K562 (cell line): ENCODE measurements around the gene BAG2. TPM values are rescaled to one million over a fixed set of nuclear protein-coding genes. Genes with fewer than 3 reads are reported as not detected.

ENCODE experiments used
- ATAC-seq: fragments of 200-7000 bp; cut with Tn5 transposase; 3 replicates; pipeline ENCODE4 v1.9.1; 2020; ENCODE audit warnings: moderate library complexity
- BruUV-seq: library from RNA; stranded (reverse); fragments of 400-500 nt; replicated peaks from 2 replicates; lab custom pipeline; 2021; lab: Mats Ljungman, UMichigan
- CTCF ChIA-PET: fragments of 300-600 bp; formaldehyde crosslinking; extraction: SDS; loops from one replicate; lab custom pipeline; 2021; ENCODE audit warnings: low intra/inter-chr PET ratio; lab: Yijun Ruan, JAX
- POLR2A ChIA-PET: fragments of 300-600, 350-650 bp; sonication (Branson Sonifier 250); formaldehyde crosslinking; extraction: SDS; loops from one replicate; lab custom pipeline; 2021; ENCODE audit warnings: antibody characterized with exemption, inconsistent platforms; lab: Yijun Ruan, JAX
- DNase-seq, 4 experiments: peaks; one replicate each; pipeline versions ENCODE4 v3.0.0 to v3.0.0-alpha.2; 2011 to 2018; ENCODE audit warnings: low spot score in 3 of 4, mixed read lengths in 3 of 4; ENCODE audit errors: extremely low read depth in 1 of 4
- FAIRE-seq: peaks from 2 replicates; lab custom pipeline; 2011; peaks lifted over from hg19 to GRCh38; lab: Jason Lieb, UNC
- H2AFZ ChIP-seq: 2 replicates; pipeline ENCODE4 v1.6.0; 2011; ENCODE audit warnings: low read depth, low read length, control low read depth, inconsistent platforms
- H3K27ac ChIP-seq: fragments of 200-600 bp; 3 replicates; pipeline ENCODE4 v1.8.0; 2011; ENCODE audit warnings: low read depth, mild to moderate bottlenecking, control low read depth, inconsistent platforms, low read length, moderate library complexity, mixed read lengths; ENCODE audit errors: extremely low read depth
- H3K27me3 ChIP-seq, 2 experiments: fragments of 300-600 bp in 1 of 2; 2 replicates in 1 of 2; 3 replicates in 1 of 2; pipeline versions ENCODE4 v1.6.0 to v1.8.0; 2011; ENCODE audit warnings: inconsistent platforms in 2 of 2, low read length in 2 of 2, mild to moderate bottlenecking in 1 of 2, mixed read lengths in 1 of 2, moderate library complexity in 1 of 2; ENCODE audit not compliant: control insufficient read depth in 2 of 2, insufficient read depth in 2 of 2
- H3K36me3 ChIP-seq: fragments of 300-600 bp; 3 replicates; pipeline ENCODE4 v1.8.0; 2011; ENCODE audit warnings: mild to moderate bottlenecking, low read length, inconsistent platforms; ENCODE audit not compliant: control insufficient read depth, insufficient read depth
- H3K4me1 ChIP-seq, 2 experiments: fragments of 200-600 bp in 1 of 2; replicated peaks in 1 of 2; 2 replicates in 1 of 2; 3 replicates in 1 of 2; pipeline versions ENCODE4 v1.5.1 to v1.8.0; 2011; ENCODE audit warnings: inconsistent platforms in 2 of 2, low read length in 2 of 2, mild to moderate bottlenecking in 1 of 2, mixed read lengths in 1 of 2, moderate library complexity in 1 of 2; ENCODE audit not compliant: control insufficient read depth in 2 of 2, insufficient read depth in 2 of 2
- H3K4me2 ChIP-seq: 2 replicates; pipeline ENCODE4 v1.6.1; 2011; ENCODE audit warnings: low read length, control low read depth, inconsistent platforms, mixed read lengths; ENCODE audit not compliant: insufficient read depth
- H3K4me3 ChIP-seq: fragments of 200-600 bp; sonication (generic), shearing (Covaris generic); 2 replicates; pipeline ENCODE4 v1.5.1; 2016; ENCODE audit warnings: control low read depth, inconsistent platforms
- H3K79me2 ChIP-seq: fragments of 200-600 bp; 3 replicates; pipeline ENCODE4 v1.8.0; 2011; ENCODE audit warnings: low read length, inconsistent platforms; ENCODE audit not compliant: control insufficient read depth, insufficient read depth
- H3K9ac ChIP-seq, 2 experiments: 2 replicates each; pipeline versions ENCODE4 v1.6.0 to v1.6.1; 2011; ENCODE audit warnings: low read depth in 2 of 2, low read length in 2 of 2, control low read depth in 1 of 2, inconsistent platforms in 1 of 2, mild to moderate bottlenecking in 1 of 2, mixed read lengths in 1 of 2; ENCODE audit not compliant: insufficient read depth in 1 of 2
- H3K9me1 ChIP-seq: one replicate; pipeline ENCODE4 v1.6.0; 2011; ENCODE audit warnings: inconsistent platforms, mild to moderate bottlenecking, low read length, moderate library complexity; ENCODE audit not compliant: control insufficient read depth, insufficient read depth
- H3K9me3 ChIP-seq: replicated peaks from 2 replicates; pipeline ENCODE4 v1.5.1; 2011; ENCODE audit warnings: low read depth, low read length, inconsistent platforms; ENCODE audit not compliant: control insufficient read depth, insufficient read depth
- H4K20me1 ChIP-seq: replicated peaks from 2 replicates; pipeline ENCODE4 v1.6.1; 2011; ENCODE audit warnings: low read length, inconsistent platforms, mixed read lengths; ENCODE audit not compliant: control insufficient read depth, insufficient read depth
- ELK3 ChIP-seq: fragments of 450-650 bp; formaldehyde crosslinking; IDR thresholded peaks from 2 replicates; pipeline ENCODE4 v1.4.0; 2020; ENCODE audit warnings: mild to moderate bottlenecking
- FOXJ2 ChIP-seq: fragments of 200-800 bp; sonication (Bioruptor generic); IDR thresholded peaks from 2 replicates; pipeline ENCODE4 v1.6.1; 2016; ENCODE audit warnings: missing genetic modification characterization, missing compliant biosample characterization
- LARP7 ChIP-seq: fragments of 450-650 bp; IDR thresholded peaks from 2 replicates; pipeline ENCODE4 v1.6.1; 2016
- MYC ChIP-seq, 2 experiments: fragments of 250-450 bp in 1 of 2; sonication (Bioruptor Pico) in 1 of 2; IDR thresholded peaks; 2 replicates each; pipeline versions ENCODE4 v1.5.1 to v1.6.1; 2012 to 2021; ENCODE audit warnings: low read depth in 2 of 2, borderline replicate concordance in 1 of 2, improper control_type of control experiment in 1 of 2, low read length in 1 of 2, mild to moderate bottlenecking in 1 of 2, moderate library complexity in 1 of 2
- NBN ChIP-seq: fragments of 450-650 bp; IDR thresholded peaks from 2 replicates; pipeline ENCODE4 v1.6.1; 2016; ENCODE audit warnings: low read depth, mild to moderate bottlenecking
- ZBTB33 ChIP-seq: sonication (generic); formaldehyde crosslinking; IDR thresholded peaks from 2 replicates; pipeline ENCODE4 v1.8.1; 2023; ENCODE audit warnings: mild to moderate bottlenecking, missing genetic modification reagents
- ZNF143 ChIP-seq: sonication (generic); formaldehyde crosslinking; IDR thresholded peaks from 2 replicates; pipeline ENCODE4 v1.9.0; 2022; ENCODE audit warnings: mild to moderate bottlenecking, missing genetic modification reagents
- WGBS: fragments of 100-300 bp; shearing (Covaris generic); methylation state at CpG from one replicate; pipeline ENCODE4 v1.1.6; 2016; ENCODE audit warnings: low coverage, mixed read lengths; ENCODE audit not compliant: insufficient coverage; ENCODE audit errors: missing lambda C conversion rate; 5-methylcytosine and 5-hydroxymethylcytosine counted together
- in situ Hi-C: fragments of 300-500 bp; cut with MboI; formaldehyde crosslinking; loops from 4 replicates; pipeline ENCODE4 v1.15.0; 2018; ENCODE audit warnings: inconsistent platforms, mixed read lengths
- intact Hi-C: fragments of 100-400 bp; cut with micrococcal nuclease; formaldehyde crosslinking; loops from 2 replicates; pipeline ENCODE4 v1.14.2; 2022
- polyA plus RNA-seq, 8 experiments: library from polyadenylated mRNA; depleted of rRNA in 4 of 8; stranded (reverse) in 5 of 8; unstranded in 3 of 8; fragments of >200 nt; fragmentation: Nextera tagmentation in 2 of 8; fragmentation: Illumina TruSeq in 1 of 8; extraction: Ambion mirVana in 2 of 8; extraction: Trizol in 1 of 8; gene quantifications; 2 replicates each; pipeline versions ENCODE4 v1.2.1 to v1.2.3, GENCODE V29; 2011 to 2014; ENCODE audit warnings: inconsistent platforms in 1 of 8, missing spikeins in 1 of 8
- total RNA-seq, 7 experiments: library from RNA; depleted of rRNA in 6 of 7; stranded (reverse); fragments of >200 nt in 6 of 7; fragmentation: Illumina TruSeq in 2 of 7; extraction: Trizol in 2 of 7; gene quantifications; 2 replicates each; pipeline versions ENCODE4 v1.2.1 to v1.2.3, GENCODE V29; 2011 to 2021; ENCODE audit warnings: low replicate concordance in 1 of 7
- TF ChIP-seq, protein P1 (sequence below): sonication (generic); formaldehyde crosslinking; IDR thresholded peaks from 2 replicates; pipeline ENCODE4 v1.9.0; 2022; ENCODE audit warnings: mild to moderate bottlenecking, missing genetic modification reagents
- TF ChIP-seq, protein P2 (sequence below): fragments of 200-800 bp; sonication (Bioruptor generic); IDR thresholded peaks from 2 replicates; pipeline ENCODE4 v1.6.1; 2016; ENCODE audit warnings: missing genetic modification characterization, missing compliant biosample characterization

Gene BAG2
- total and polyA plus RNA-seq, 9 of the 15 experiments (the other 6 are each of a cell fraction or from before 2014, with no cell fraction given), result 12.8 to 20.7 (median 17.6) TPM

DNA sequence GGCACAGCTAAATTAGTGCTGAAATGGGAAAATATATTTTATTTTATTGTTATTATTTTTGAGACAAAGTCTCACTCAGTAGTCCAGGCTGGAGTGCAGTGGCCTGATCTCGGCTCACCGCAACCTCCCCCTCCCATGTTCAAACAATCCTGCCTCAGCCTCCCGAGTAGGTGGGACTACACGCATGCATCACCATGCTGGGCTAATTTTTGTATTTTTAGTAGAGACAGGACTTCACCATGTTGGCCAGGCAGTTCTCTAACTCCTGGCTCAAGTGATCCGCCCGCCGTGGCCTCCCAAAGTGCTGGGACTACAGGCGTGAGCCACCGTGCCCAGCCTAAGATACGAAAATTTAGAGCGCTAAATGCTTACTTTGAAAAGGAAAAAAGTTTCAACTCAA, 45.1 kb downstream of the BAG2 start:
- Histone ChIP-seq H3K36me3 (no peaks in the 10 kb centered on the region), H3K27me3 (no peaks in the 10 kb centered on the region), H3K4me1 (peaks cover 4 to 16% of the 10 kb centered on the region in 2 experiments), H3K27ac (peak overlapping the region; percentile 73), H3K4me3 (peak overlapping the region; percentile 18), H3K9me3 (no peaks in the 10 kb centered on the region), H2AFZ (no peak overlapping the region; the same call in 1 of the 2 replicates), H3K9me1 (no peaks in the 10 kb centered on the region), H3K79me2 (peaks cover 98% of the 10 kb centered on the region), H3K4me2 (peak overlapping the region; percentile 60), H4K20me1 (no peaks in the 10 kb centered on the region), H3K9ac (peak overlapping the region; percentile 77 to 81; a peak in 3 of 4 replicates)
- no TSS peak for BruUV-seq
- ATAC-seq (peak; percentile 9), DNase-seq (peak in 1 of 4 experiments; percentile 53), FAIRE-seq (no peak)
- intact Hi-C loops (loop anchor here (5.0 kb wide), 1 partner anchor 125 kb away; the partner anchor contains the start of gene ZNF451), in situ Hi-C loops (no loop called here)
- TF ChIP-seq MYC (IDR thresholded peaks at IDR 0.05; ENCODE audit: low read depth, low read length) (0 out of 2 replicates have a peak, but pooled peaks have one; percentile 13), MYC (CRISPR knock-in tag; IDR thresholded peaks at IDR 0.05; ENCODE audit: borderline replicate concordance, low read depth) (no peak), LARP7 (no peak), ZNF143 (no peak), FOXJ2 (tag) (0 out of 2 replicates have a peak, but pooled peaks have one; percentile 32), ZBTB33 (peak; percentile 57; the same call in 1 of the 2 replicates), ELK3 (CRISPR knock-in tag) (no peak), NBN (no peak)
- TF ChIP-seq, protein P1, sequence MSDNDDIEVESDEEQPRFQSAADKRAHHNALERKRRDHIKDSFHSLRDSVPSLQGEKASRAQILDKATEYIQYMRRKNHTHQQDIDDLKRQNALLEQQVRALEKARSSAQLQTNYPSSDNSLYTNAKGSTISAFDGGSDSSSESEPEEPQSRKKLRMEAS, result no peak
- TF ChIP-seq, protein P2, sequence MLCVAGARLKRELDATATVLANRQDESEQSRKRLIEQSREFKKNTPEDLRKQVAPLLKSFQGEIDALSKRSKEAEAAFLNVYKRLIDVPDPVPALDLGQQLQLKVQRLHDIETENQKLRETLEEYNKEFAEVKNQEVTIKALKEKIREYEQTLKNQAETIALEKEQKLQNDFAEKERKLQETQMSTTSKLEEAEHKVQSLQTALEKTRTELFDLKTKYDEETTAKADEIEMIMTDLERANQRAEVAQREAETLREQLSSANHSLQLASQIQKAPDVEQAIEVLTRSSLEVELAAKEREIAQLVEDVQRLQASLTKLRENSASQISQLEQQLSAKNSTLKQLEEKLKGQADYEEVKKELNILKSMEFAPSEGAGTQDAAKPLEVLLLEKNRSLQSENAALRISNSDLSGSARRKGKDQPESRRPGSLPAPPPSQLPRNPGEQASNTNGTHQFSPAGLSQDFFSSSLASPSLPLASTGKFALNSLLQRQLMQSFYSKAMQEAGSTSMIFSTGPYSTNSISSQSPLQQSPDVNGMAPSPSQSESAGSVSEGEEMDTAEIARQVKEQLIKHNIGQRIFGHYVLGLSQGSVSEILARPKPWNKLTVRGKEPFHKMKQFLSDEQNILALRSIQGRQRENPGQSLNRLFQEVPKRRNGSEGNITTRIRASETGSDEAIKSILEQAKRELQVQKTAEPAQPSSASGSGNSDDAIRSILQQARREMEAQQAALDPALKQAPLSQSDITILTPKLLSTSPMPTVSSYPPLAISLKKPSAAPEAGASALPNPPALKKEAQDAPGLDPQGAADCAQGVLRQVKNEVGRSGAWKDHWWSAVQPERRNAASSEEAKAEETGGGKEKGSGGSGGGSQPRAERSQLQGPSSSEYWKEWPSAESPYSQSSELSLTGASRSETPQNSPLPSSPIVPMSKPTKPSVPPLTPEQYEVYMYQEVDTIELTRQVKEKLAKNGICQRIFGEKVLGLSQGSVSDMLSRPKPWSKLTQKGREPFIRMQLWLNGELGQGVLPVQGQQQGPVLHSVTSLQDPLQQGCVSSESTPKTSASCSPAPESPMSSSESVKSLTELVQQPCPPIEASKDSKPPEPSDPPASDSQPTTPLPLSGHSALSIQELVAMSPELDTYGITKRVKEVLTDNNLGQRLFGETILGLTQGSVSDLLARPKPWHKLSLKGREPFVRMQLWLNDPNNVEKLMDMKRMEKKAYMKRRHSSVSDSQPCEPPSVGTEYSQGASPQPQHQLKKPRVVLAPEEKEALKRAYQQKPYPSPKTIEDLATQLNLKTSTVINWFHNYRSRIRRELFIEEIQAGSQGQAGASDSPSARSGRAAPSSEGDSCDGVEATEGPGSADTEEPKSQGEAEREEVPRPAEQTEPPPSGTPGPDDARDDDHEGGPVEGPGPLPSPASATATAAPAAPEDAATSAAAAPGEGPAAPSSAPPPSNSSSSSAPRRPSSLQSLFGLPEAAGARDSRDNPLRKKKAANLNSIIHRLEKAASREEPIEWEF, result 0 out of 2 replicates have a peak, but pooled peaks have one; percentile 37
- WGBS, result 30% methylated on average over 11 of the region's 11 CpGs
- ChIA-PET CTCF (interaction anchor here (0.6 kb wide), 1 partner anchor 29 kb away, joined by 4 read pairs; no protein-coding TSS in a partner anchor), POLR2A (interaction anchor here (0.8 kb wide), 1 partner anchor 23 kb away, joined by 4 read pairs; no protein-coding TSS in a partner anchor)
